GM23248 (cell line): Measurements from ENCODE around the gene CBL.
"Not testable (repeated sequence)": the region's sequence is repeated elsewhere in the genome, so short reads cannot be mapped to it uniquely, and the experiment has no call there.

Source experiments
- EZH2 ChIP-seq: fragments of 200-600 bp; sonication (generic); IDR thresholded peaks from 2 replicates; pipeline ENCODE4 v1.6.1; 2018; ENCODE audit warnings: antibody characterized with exemption, mild to moderate bottlenecking; ENCODE audit not compliant: insufficient read depth, poor library complexity, severe bottlenecking
- EZH2phosphoT487 ChIP-seq: fragments of 200-600 bp; sonication (generic); IDR thresholded peaks from 2 replicates; pipeline ENCODE4 v1.6.1; 2018; ENCODE audit warnings: antibody characterized with exemption, moderate library complexity, mild to moderate bottlenecking, low read depth; ENCODE audit not compliant: insufficient read depth

DNA sequence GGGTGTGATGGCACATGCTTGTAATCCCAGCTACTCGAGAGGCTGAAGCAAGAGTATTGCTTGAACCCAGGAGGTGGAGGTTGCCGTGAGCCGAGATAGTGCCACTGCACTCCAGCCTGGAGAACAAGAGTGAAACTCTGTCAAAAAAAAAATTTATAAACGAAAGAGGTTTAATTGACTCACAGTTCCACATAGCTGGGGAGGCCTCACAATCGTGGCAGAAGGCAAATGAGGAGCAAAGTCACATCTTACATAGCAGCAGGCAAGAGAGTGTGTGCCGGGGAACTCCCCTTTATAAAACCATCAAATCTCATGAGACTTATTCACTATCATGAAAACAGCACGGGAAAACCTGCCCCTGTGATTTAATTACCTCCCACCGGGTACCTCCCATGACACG, 21.7 kb upstream of the CBL start:
- not testable (repeated sequence) for TF ChIP-seq EZH2phosphoT487, EZH2
